Measurements from ENCODE around the gene EPAS1.
"Not testable (repeated sequence)": the region's sequence is repeated elsewhere in the genome, so short reads cannot be mapped to it uniquely, and the experiment has no call there.

The EPAS1 gene

GRCh38 chr2:46386763-46387162, 89.6 kb downstream of the EPAS1 start:
- DNase-seq = no peak

GRCh38 chr2:46387292-46387691, 90.1 kb downstream of the EPAS1 start:
- no peak for DNase-seq

- no peak for DNase-seq
Observed at GRCh38 chr2:46387886-46388515, 90.8 kb downstream of the EPAS1 start.

- no peak for DNase-seq
Observed at GRCh38 chr2:46388881-46389280, 91.7 kb downstream of the EPAS1 start.

GRCh38 chr2:46389417-46389916, 92.3 kb downstream of the EPAS1 start:
- no peak for DNase-seq

GRCh38 chr2:46390036-46390435, 92.8 kb downstream of the EPAS1 start:
- no peak for DNase-seq

- DNase-seq = no peak
Observed at GRCh38 chr2:46390901-46391395, 93.7 kb downstream of the EPAS1 start.

GRCh38 chr2:46392561-46393346, 95.5 kb downstream of the EPAS1 start:
- no peak for DNase-seq

- no peak for DNase-seq
Observed at GRCh38 chr2:46393347-46393820, 96.2 kb downstream of the EPAS1 start.

- DNase-seq = no peak
Observed at GRCh38 chr2:46393865-46394264, 96.7 kb downstream of the EPAS1 start.

GRCh38 chr2:46394649-46395510, 97.7 kb downstream of the EPAS1 start:
- no peak for DNase-seq

- DNase-seq = not testable (repeated sequence)
Observed at GRCh38 chr2:46395730-46396129, 98.5 kb downstream of the EPAS1 start.

- DNase-seq = no peak
Observed at GRCh38 chr2:46400016-46400415, 102.8 kb downstream of the EPAS1 start.

GRCh38 chr2:46402874-46403273, 105.7 kb downstream of the EPAS1 start:
- no peak for DNase-seq

GRCh38 chr2:46404181-46404759, 107.1 kb downstream of the EPAS1 start:
- DNase-seq = no peak

GRCh38 chr2:46407852-46408455, 110.7 kb downstream of the EPAS1 start:
- DNase-seq = no peak

- no peak for DNase-seq
Observed at GRCh38 chr2:46409756-46410155, 112.5 kb downstream of the EPAS1 start.

GRCh38 chr2:46410273-46411244, 113.4 kb downstream of the EPAS1 start:
- no peak for DNase-seq

- no peak for DNase-seq
Observed at GRCh38 chr2:46411245-46411641, 114.0 kb downstream of the EPAS1 start.

- DNase-seq = no peak
Observed at GRCh38 chr2:46411985-46412384, 114.8 kb downstream of the EPAS1 start.

GRCh38 chr2:46413111-46413510, 115.9 kb downstream of the EPAS1 start:
- no peak for DNase-seq

Measured in right hindlimb (tissue), 1 donor.